H9 (cell line): ENCODE measurements around the gene ZNF609. TPM values are rescaled to one million over a fixed set of nuclear protein-coding genes. Genes with fewer than 3 reads are reported as not detected.

Experiments
- DNase-seq: peaks from one replicate; pipeline ENCODE4 v3.0.0-alpha.2; 2017
- H2AFZ ChIP-seq: one replicate; pipeline ENCODE4 v1.6.1; 2013; ENCODE audit warnings: mild to moderate bottlenecking, low read length, control low read depth, moderate library complexity
- H2AK5ac ChIP-seq: 2 replicates; pipeline ENCODE4 v1.6.1; 2013; ENCODE audit warnings: low read length, control low read depth, mixed read lengths; ENCODE audit not compliant: insufficient read length
- H2BK120ac ChIP-seq: one replicate; pipeline ENCODE4 v1.6.1; 2013; ENCODE audit warnings: low read depth, mild to moderate bottlenecking, low read length, control low read depth, inconsistent platforms; ENCODE audit not compliant: poor library complexity, severe bottlenecking
- H2BK12ac ChIP-seq: 2 replicates; pipeline ENCODE4 v1.6.1; 2013; ENCODE audit warnings: low read length, control low read depth, mixed read lengths, low read depth; ENCODE audit not compliant: insufficient read length
- H2BK15ac ChIP-seq: 2 replicates; pipeline ENCODE4 v1.6.1; 2013; ENCODE audit warnings: low read depth, low read length, control low read depth
- H2BK20ac ChIP-seq: one replicate; pipeline ENCODE4 v1.6.1; 2013; ENCODE audit warnings: low read depth, mild to moderate bottlenecking, low read length, control low read depth, inconsistent platforms; ENCODE audit not compliant: poor library complexity, severe bottlenecking
- H2BK5ac ChIP-seq: 2 replicates; pipeline ENCODE4 v1.6.1; 2013; ENCODE audit warnings: low read length, control low read depth, mixed read lengths; ENCODE audit not compliant: insufficient read length
- H3K14ac ChIP-seq: 2 replicates; pipeline ENCODE4 v1.6.1; 2013; ENCODE audit warnings: low read length, control low read depth; ENCODE audit not compliant: insufficient read depth
- H3K18ac ChIP-seq: 2 replicates; pipeline ENCODE4 v1.6.1; 2013; ENCODE audit warnings: low read depth, mild to moderate bottlenecking, mixed read lengths, low read length, control low read depth; ENCODE audit not compliant: insufficient read length
- H3K23ac ChIP-seq: 2 replicates; pipeline ENCODE4 v1.6.1; 2013; ENCODE audit warnings: low read length, control low read depth, mixed read lengths, low read depth; ENCODE audit not compliant: insufficient read length
- H3K23me2 ChIP-seq: 2 replicates; pipeline ENCODE4 v1.6.1; 2013; ENCODE audit warnings: low read depth, mild to moderate bottlenecking, mixed read lengths, low read length, control low read depth; ENCODE audit not compliant: insufficient read length, poor library complexity, severe bottlenecking
- H3K27ac ChIP-seq: 2 replicates; pipeline ENCODE4 v1.5.1; 2013; ENCODE audit warnings: low read length, control low read depth, mixed read lengths, low read depth; ENCODE audit not compliant: insufficient read length
- H3K27me3 ChIP-seq: 2 replicates; pipeline ENCODE4 v1.6.1; 2013; ENCODE audit warnings: low read length, control low read depth, inconsistent platforms; ENCODE audit not compliant: insufficient read depth
- H3K4ac ChIP-seq: 2 replicates; pipeline ENCODE4 v1.6.1; 2013; ENCODE audit warnings: low read depth, mild to moderate bottlenecking, control low read depth, inconsistent platforms, low read length, moderate library complexity
- H3K4me1 ChIP-seq: 2 replicates; pipeline ENCODE4 v1.6.1; 2013; ENCODE audit warnings: low read length, control low read depth, inconsistent platforms; ENCODE audit not compliant: insufficient read depth
- H3K4me2 ChIP-seq: 2 replicates; pipeline ENCODE4 v1.6.1; 2013; ENCODE audit warnings: low read length, control low read depth, mixed read lengths; ENCODE audit not compliant: insufficient read length, insufficient read depth
- H3K56ac ChIP-seq: 2 replicates; pipeline ENCODE4 v1.6.1; 2013; ENCODE audit warnings: low read depth, mild to moderate bottlenecking, mixed read lengths, low read length, control low read depth; ENCODE audit not compliant: insufficient read length
- H3K79me1 ChIP-seq: 2 replicates; pipeline ENCODE4 v1.6.1; 2013; ENCODE audit warnings: low read depth, mild to moderate bottlenecking, moderate library complexity, low read length, control low read depth, inconsistent platforms; ENCODE audit not compliant: insufficient read depth, poor library complexity, severe bottlenecking
- H3K79me2 ChIP-seq: 2 replicates; pipeline ENCODE4 v1.6.1; 2013; ENCODE audit warnings: low read length, control low read depth, inconsistent platforms; ENCODE audit not compliant: insufficient read depth
- H3K9ac ChIP-seq: 2 replicates; pipeline ENCODE4 v1.6.1; 2013; ENCODE audit warnings: low read length, control low read depth, mixed read lengths; ENCODE audit not compliant: insufficient read length; ENCODE audit errors: extremely low read depth
- H3K9me3 ChIP-seq: one replicate; pipeline ENCODE4 v1.6.1; 2013; ENCODE audit warnings: low read depth, low read length, inconsistent platforms; ENCODE audit not compliant: control insufficient read depth
- H3T11ph ChIP-seq: one replicate; pipeline ENCODE4 v1.6.1; 2013; ENCODE audit warnings: mild to moderate bottlenecking, low read length, control low read depth, inconsistent platforms
- H4K20me1 ChIP-seq: one replicate; pipeline ENCODE4 v1.6.1; 2013; ENCODE audit not compliant: control insufficient read depth, insufficient read length, insufficient read depth
- H4K5ac ChIP-seq: 2 replicates; pipeline ENCODE4 v1.6.1; 2013; ENCODE audit warnings: low read depth, mild to moderate bottlenecking, mixed read lengths, low read length, control low read depth; ENCODE audit not compliant: insufficient read length
- H4K8ac ChIP-seq: replicated peaks from 2 replicates; pipeline ENCODE4 v1.6.1; 2013; ENCODE audit warnings: low read length, control low read depth, mixed read lengths, low read depth; ENCODE audit not compliant: insufficient read length
- H4K91ac ChIP-seq: 2 replicates; pipeline ENCODE4 v1.6.1; 2013; ENCODE audit warnings: low read depth, mild to moderate bottlenecking, moderate library complexity, mixed read lengths, low read length, control low read depth; ENCODE audit not compliant: insufficient read length
- H3K27ac Mint-ChIP-seq, 3 experiments: 2 replicates in 2 of 3; 3 replicates in 1 of 3; pipeline ENCODE4 v1.8.0; 2020 to 2021; ENCODE audit warnings: mixed read lengths in 3 of 3, mild to moderate bottlenecking in 1 of 3, moderate library complexity in 1 of 3
- H3K27me3 Mint-ChIP-seq: 2 replicates; pipeline ENCODE4 v1.8.0; 2021; ENCODE audit warnings: low read depth, mild to moderate bottlenecking, moderate library complexity, mixed read lengths
- H3K36me3 Mint-ChIP-seq, 3 experiments: 2 replicates in 2 of 3; 3 replicates in 1 of 3; pipeline ENCODE4 v1.8.0; 2020 to 2021; ENCODE audit warnings: low read depth in 3 of 3, mixed read lengths in 3 of 3; ENCODE audit not compliant: insufficient read depth in 1 of 3
- H3K4me1 Mint-ChIP-seq, 2 experiments: 2 replicates each; pipeline ENCODE4 v1.8.0; 2020; ENCODE audit warnings: mixed read lengths in 2 of 2
- H3K4me3 Mint-ChIP-seq, 2 experiments: 2 replicates in 1 of 2; 3 replicates in 1 of 2; pipeline ENCODE4 v1.8.0; 2020 to 2021; ENCODE audit warnings: mild to moderate bottlenecking in 2 of 2, mixed read lengths in 2 of 2, moderate library complexity in 1 of 2
- H3K9me3 Mint-ChIP-seq, 2 experiments: 2 replicates in 1 of 2; 3 replicates in 1 of 2; pipeline ENCODE4 v1.8.0; 2020; ENCODE audit warnings: mild to moderate bottlenecking in 2 of 2, mixed read lengths in 2 of 2, moderate library complexity in 1 of 2
- WGBS: extraction: QIAGEN DNeasy Blood & Tissue Kit; methylation state at CpG from one replicate; pipeline ENCODE4 v1.1.7; 2013; ENCODE audit warnings: missing lambda C conversion rate, low lambda C conversion rate, mixed read lengths; ENCODE audit not compliant: insufficient read length; ENCODE audit errors: extremely low coverage; 5-methylcytosine and 5-hydroxymethylcytosine counted together
- total RNA-seq: library from RNA; stranded (reverse); gene quantifications from 2 replicates; pipeline ENCODE4 v1.2.1, GENCODE V29; 2021
- TF ChIP-seq, protein P1 (sequence below): fragments of 200-600 bp; sonication (generic); conservative IDR thresholded peaks from 3 replicates; pipeline ENCODE4 v1.8.0; 2021; ENCODE audit warnings: antibody characterized with exemption, mild to moderate bottlenecking

The ZNF609 gene
- total RNA-seq, 1 experiment from 2014 or later, result 45.3 TPM

GRCh38 chr15:64453689-64454037, 6.7 kb upstream of the ZNF609 start:
- Histone ChIP-seq H3K4ac (no peak overlapping the region), H3K4me1 (no peaks in the 10 kb centered on the region; the same call in 1 of the 2 replicates), H2BK120ac (no peak overlapping the region), H3K4me2 (no peak overlapping the region), H4K91ac (no peak overlapping the region), H4K5ac (no peak overlapping the region), H2AFZ (no peak overlapping the region), H3K56ac (no peak overlapping the region), H2BK5ac (no peak overlapping the region), H2AK5ac (no peak overlapping the region), H3K23ac (no peak overlapping the region), H3K23me2 (no peaks in the 10 kb centered on the region), H3K79me2 (no peaks in the 10 kb centered on the region), H3K14ac (no peak overlapping the region), H4K20me1 (no peaks in the 10 kb centered on the region), H3K9me3 (no peaks in the 10 kb centered on the region), H3K18ac (no peak overlapping the region), H2BK12ac (no peak overlapping the region), H3K27me3 (no peaks in the 10 kb centered on the region), H2BK20ac (no peak overlapping the region), H3K79me1 (no peaks in the 10 kb centered on the region), H3T11ph (no peak overlapping the region), H4K8ac (no peak overlapping the region), H3K27ac (no peak overlapping the region), H3K9ac (no peak overlapping the region), H2BK15ac (no peak overlapping the region)
- no peaks in the 10 kb centered on the region for H3K9me3 Mint-ChIP-seq
- H3K27ac Mint-ChIP-seq, result no peak overlapping the region; a peak in 1 of 7 replicates
- H3K36me3 Mint-ChIP-seq, result peaks cover 0 to 5% (median 4%) of the 10 kb centered on the region in 3 experiments; a peak in 3 of 7 replicates
- DNase-seq, result no peak
- TF ChIP-seq, protein P1, sequence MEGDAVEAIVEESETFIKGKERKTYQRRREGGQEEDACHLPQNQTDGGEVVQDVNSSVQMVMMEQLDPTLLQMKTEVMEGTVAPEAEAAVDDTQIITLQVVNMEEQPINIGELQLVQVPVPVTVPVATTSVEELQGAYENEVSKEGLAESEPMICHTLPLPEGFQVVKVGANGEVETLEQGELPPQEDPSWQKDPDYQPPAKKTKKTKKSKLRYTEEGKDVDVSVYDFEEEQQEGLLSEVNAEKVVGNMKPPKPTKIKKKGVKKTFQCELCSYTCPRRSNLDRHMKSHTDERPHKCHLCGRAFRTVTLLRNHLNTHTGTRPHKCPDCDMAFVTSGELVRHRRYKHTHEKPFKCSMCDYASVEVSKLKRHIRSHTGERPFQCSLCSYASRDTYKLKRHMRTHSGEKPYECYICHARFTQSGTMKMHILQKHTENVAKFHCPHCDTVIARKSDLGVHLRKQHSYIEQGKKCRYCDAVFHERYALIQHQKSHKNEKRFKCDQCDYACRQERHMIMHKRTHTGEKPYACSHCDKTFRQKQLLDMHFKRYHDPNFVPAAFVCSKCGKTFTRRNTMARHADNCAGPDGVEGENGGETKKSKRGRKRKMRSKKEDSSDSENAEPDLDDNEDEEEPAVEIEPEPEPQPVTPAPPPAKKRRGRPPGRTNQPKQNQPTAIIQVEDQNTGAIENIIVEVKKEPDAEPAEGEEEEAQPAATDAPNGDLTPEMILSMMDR, result no peak
- no peak overlapping the region for H3K4me3 Mint-ChIP-seq
- no CpG with 5 or more reads among the region's 1 CpG for WGBS
- peaks cover 16 to 21% of the 10 kb centered on the region in 2 experiments for H3K4me1 Mint-ChIP-seq
- no peaks in the 10 kb centered on the region for H3K27me3 Mint-ChIP-seq
